Measurements from ENCODE around the gene TECPR1. TPM values are rescaled to one million over a fixed set of nuclear protein-coding genes. Genes with fewer than 3 reads are reported as not detected.

TECPR1 gene
- total RNA-seq, 5 donors from 2014 or later (not counting 1 experiment from before 2014, with no cell fraction given) = 118 to 192 (median 162) TPM

DNA sequence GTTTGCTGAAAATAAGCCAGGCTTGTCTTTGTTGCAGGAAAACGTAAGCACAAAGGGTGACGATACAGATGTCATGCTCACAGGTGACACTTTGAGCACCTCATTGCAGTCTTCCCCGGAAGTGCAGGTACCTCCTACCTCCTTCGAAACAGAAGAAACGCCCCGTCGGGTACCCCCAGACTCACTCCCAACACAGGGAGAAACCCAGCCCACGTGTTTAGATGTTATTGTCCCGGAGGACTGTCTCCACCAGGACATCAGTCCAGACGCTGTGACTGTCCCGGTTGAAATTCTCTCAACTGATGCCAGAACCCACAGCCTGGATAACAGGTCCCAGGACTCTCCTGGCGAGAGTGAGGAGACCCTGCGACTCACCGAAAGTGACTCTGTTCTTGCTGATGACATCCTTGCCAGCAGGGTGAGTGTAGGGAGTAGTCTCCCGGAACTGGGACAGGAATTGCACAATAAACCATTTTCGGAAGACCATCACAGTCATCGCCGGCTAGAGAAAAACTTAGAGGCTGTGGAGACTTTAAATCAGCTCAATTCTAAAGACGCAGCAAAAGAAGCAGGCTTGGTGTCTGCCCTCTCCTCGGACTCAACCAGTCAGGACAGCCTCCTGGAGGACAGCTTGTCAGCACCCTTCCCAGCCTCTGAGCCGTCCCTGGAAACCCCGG is 59.1 kb downstream of the TECPR1 start:
- H3K36me3 Mint-ChIP-seq = peaks cover 60% of the 10 kb centered on the region
- 95% methylated on average over 22 of the region's 22 CpGs for WGBS (ENCODE audit: insufficient coverage)
- Histone ChIP-seq H3K9me3 (no peaks in the 10 kb centered on the region), H3K4me1 (ENCODE audit: control insufficient read depth in 1 of 2, extremely low read depth in 1 of 2, insufficient read depth in 2 of 2, low read length in 2 of 2) (no peaks in the 10 kb centered on the region), H3K27me3 (replicated peaks in 1 of 2; ENCODE audit: control insufficient read depth in 2 of 2, extremely low read depth in 1 of 2, insufficient read depth in 2 of 2, low read length in 1 of 2) (no peaks in the 10 kb centered on the region), H3K27ac (ENCODE audit: low read length) (no peak overlapping the region), H3K4me3 (ENCODE audit: control insufficient read depth in 1 of 2, extremely low read depth in 1 of 2, low read length in 1 of 2) (no peak overlapping the region), H3K36me3 (ENCODE audit: control insufficient read depth in 2 of 2, extremely low read depth in 1 of 2, insufficient read depth in 1 of 2, low read length in 1 of 2) (peaks cover 23 to 59% of the 10 kb centered on the region in 2 donors)
- DNase-seq = no peak
- ATAC-seq (replicated peaks in 1 of 4) = no peak
- H3K4me3 Mint-ChIP-seq = peak overlapping the region in 1 of 3 donors; percentile 9
- no peak overlapping the region for H3K27ac Mint-ChIP-seq
- H3K27me3 Mint-ChIP-seq = no peaks in the 10 kb centered on the region
- H3K4me1 Mint-ChIP-seq = peaks cover 3 to 14% (median 5%) of the 10 kb centered on the region in 3 donors
- ChIA-PET POLR2A (no interaction called here), CTCF (no interaction called here)
- H3K9me3 Mint-ChIP-seq = no peaks in the 10 kb centered on the region

DNA sequence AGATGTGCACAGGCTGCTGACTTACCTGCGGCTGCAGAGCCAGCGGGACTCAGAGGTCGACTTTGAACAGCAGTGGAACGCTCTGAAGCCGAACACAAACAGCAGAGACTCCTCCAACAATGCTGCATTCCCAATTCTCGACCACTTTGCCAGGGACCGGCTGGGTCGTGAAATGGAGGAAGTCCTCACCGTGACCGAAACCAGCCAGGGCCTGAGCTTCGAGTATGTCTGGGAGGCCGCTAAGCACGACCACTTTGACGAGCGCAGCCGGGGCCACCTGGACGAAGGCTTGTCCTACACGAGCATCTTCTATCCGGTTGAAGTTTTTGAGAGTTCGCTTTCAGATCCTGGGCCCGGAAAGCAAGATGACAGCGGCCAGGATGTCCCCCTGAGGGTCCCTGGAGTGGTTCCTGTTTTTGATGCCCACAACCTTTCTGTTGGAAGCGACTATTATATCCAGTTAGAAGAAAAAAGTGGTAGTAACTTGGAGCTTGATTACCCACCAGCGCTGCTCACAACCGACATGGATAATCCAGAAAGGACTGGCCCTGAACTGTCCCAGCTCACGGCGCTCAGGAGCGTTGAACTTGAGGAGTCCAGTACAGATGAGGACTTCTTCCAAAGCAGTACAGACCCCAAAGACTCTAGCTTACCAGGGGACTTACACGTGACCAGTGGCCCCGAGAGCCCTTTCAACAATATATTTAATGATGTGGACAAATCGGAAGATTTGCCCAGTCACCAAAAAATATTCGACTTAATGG is 60.2 kb downstream of the TECPR1 start:
- no peak for DNase-seq
- H3K4me1 ChIP-seq (ENCODE audit: control insufficient read depth in 1 of 2, extremely low read depth in 1 of 2, insufficient read depth in 2 of 2, low read length in 2 of 2) = no peaks in the 10 kb centered on the region
- H3K27me3 ChIP-seq (replicated peaks in 1 of 2; ENCODE audit: control insufficient read depth in 2 of 2, extremely low read depth in 1 of 2, insufficient read depth in 2 of 2, low read length in 1 of 2) = no peaks in the 10 kb centered on the region
- Mint-ChIP-seq H3K9me3 (no peaks in the 10 kb centered on the region), H3K27me3 (no peaks in the 10 kb centered on the region), H3K4me3 (no peak overlapping the region), H3K36me3 (peaks cover 68% of the 10 kb centered on the region), H3K27ac (no peak overlapping the region), H3K4me1 (peaks cover 1 to 11% (median 5%) of the 10 kb centered on the region in 3 donors)
- H3K36me3 ChIP-seq (ENCODE audit: control insufficient read depth in 2 of 2, extremely low read depth in 1 of 2, insufficient read depth in 1 of 2, low read length in 1 of 2) = peaks cover 21 to 61% of the 10 kb centered on the region in 2 donors
- ChIA-PET CTCF (interaction anchor here in 1 of 2 donors (0.9 kb wide), 1 partner anchor 23 kb away, joined by 3 read pairs; no protein-coding TSS in a partner anchor), POLR2A (no interaction called here)
- no peak overlapping the region for H3K4me3 ChIP-seq (ENCODE audit: control insufficient read depth in 1 of 2, extremely low read depth in 1 of 2, low read length in 1 of 2)
- WGBS (ENCODE audit: insufficient coverage) = over 99% methylated on average over 29 of the region's 32 CpGs
- no peak for ATAC-seq (replicated peaks in 1 of 4)
- no peak overlapping the region for H3K27ac ChIP-seq (ENCODE audit: low read length)
- H3K9me3 ChIP-seq = no peaks in the 10 kb centered on the region

DNA sequence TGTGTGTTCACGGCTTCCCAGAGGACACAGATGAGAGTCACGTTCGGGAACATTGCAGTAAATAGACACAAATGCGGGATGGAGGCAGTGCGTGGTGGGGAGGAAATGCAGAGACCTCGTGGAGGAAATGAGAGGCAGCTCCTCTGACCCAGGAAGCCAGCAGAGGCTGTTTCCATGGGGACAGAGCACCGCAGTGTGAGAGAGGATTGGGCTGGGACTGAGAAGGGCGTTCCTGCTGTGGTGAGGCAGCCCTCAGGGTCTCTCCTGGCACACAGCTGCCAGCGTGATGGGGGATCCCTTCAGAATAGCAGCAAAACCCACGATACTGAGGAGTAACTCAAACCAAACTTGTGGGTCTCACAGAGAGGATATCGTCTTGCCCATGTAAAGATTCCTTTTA is 62.5 kb downstream of the TECPR1 start:
- no peaks in the 10 kb centered on the region for H3K4me1 ChIP-seq (ENCODE audit: control insufficient read depth in 1 of 2, extremely low read depth in 1 of 2, insufficient read depth in 2 of 2, low read length in 2 of 2)
- Mint-ChIP-seq H3K36me3 (peaks cover 62% of the 10 kb centered on the region), H3K4me3 (no peak overlapping the region), H3K27me3 (no peaks in the 10 kb centered on the region), H3K9me3 (no peaks in the 10 kb centered on the region), H3K4me1 (peaks cover 0 to 11% (median 4%) of the 10 kb centered on the region in 3 donors), H3K27ac (no peak overlapping the region)
- 86% methylated on average over 5 of the region's 11 CpGs for WGBS (ENCODE audit: insufficient coverage)
- no peaks in the 10 kb centered on the region for H3K27me3 ChIP-seq (replicated peaks in 1 of 2; ENCODE audit: control insufficient read depth in 2 of 2, extremely low read depth in 1 of 2, insufficient read depth in 2 of 2, low read length in 1 of 2)
- H3K27ac ChIP-seq (ENCODE audit: low read length) = no peak overlapping the region
- no peak for ATAC-seq (replicated peaks in 1 of 4)
- CTCF ChIA-PET = no interaction called here
- POLR2A ChIA-PET = no interaction called here
- peaks cover 19 to 48% of the 10 kb centered on the region in 2 donors for H3K36me3 ChIP-seq (ENCODE audit: control insufficient read depth in 2 of 2, extremely low read depth in 1 of 2, insufficient read depth in 1 of 2, low read length in 1 of 2)
- DNase-seq = no peak
- H3K9me3 ChIP-seq = no peaks in the 10 kb centered on the region
- no peak overlapping the region for H3K4me3 ChIP-seq (ENCODE audit: control insufficient read depth in 1 of 2, extremely low read depth in 1 of 2, low read length in 1 of 2)

DNA sequence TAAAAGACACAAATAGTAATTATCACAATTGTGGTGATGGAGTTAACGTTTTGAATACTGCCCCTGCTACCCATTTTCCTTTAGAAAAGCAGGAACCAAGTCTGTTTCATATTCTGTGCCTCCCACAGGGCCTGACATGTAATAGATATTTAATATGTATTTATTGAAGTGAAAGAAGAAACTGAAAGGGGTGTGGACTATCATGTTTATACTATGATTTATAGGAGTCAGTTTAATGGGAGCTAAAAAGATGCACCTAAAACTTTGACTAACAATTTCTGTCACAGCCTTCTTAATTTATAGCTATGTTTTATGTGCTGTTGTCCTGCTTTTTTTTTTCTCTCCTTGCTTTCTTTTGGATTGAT is 64.9 kb downstream of the TECPR1 start:
- Histone ChIP-seq H3K27ac (ENCODE audit: low read length) (no peak overlapping the region), H3K9me3 (no peaks in the 10 kb centered on the region), H3K4me3 (ENCODE audit: control insufficient read depth in 1 of 2, extremely low read depth in 1 of 2, low read length in 1 of 2) (no peak overlapping the region), H3K27me3 (replicated peaks in 1 of 2; ENCODE audit: control insufficient read depth in 2 of 2, extremely low read depth in 1 of 2, insufficient read depth in 2 of 2, low read length in 1 of 2) (no peaks in the 10 kb centered on the region), H3K4me1 (ENCODE audit: control insufficient read depth in 1 of 2, extremely low read depth in 1 of 2, insufficient read depth in 2 of 2, low read length in 2 of 2) (no peaks in the 10 kb centered on the region), H3K36me3 (ENCODE audit: control insufficient read depth in 2 of 2, extremely low read depth in 1 of 2, insufficient read depth in 1 of 2, low read length in 1 of 2) (peaks cover 8 to 25% of the 10 kb centered on the region in 2 donors)
- no peaks in the 10 kb centered on the region for H3K9me3 Mint-ChIP-seq
- H3K27ac Mint-ChIP-seq = no peak overlapping the region
- WGBS (ENCODE audit: insufficient coverage) = no CpG with 5 or more reads among the region's 1 CpG
- H3K36me3 Mint-ChIP-seq = peaks cover 43% of the 10 kb centered on the region
- POLR2A ChIA-PET = no interaction called here
- CTCF ChIA-PET = no interaction called here
- no peak for ATAC-seq (replicated peaks in 1 of 4)
- no peak overlapping the region for H3K4me3 Mint-ChIP-seq
- peaks cover 0 to 11% (median 4%) of the 10 kb centered on the region in 3 donors for H3K4me1 Mint-ChIP-seq
- H3K27me3 Mint-ChIP-seq = no peaks in the 10 kb centered on the region
- no peak for DNase-seq

DNA sequence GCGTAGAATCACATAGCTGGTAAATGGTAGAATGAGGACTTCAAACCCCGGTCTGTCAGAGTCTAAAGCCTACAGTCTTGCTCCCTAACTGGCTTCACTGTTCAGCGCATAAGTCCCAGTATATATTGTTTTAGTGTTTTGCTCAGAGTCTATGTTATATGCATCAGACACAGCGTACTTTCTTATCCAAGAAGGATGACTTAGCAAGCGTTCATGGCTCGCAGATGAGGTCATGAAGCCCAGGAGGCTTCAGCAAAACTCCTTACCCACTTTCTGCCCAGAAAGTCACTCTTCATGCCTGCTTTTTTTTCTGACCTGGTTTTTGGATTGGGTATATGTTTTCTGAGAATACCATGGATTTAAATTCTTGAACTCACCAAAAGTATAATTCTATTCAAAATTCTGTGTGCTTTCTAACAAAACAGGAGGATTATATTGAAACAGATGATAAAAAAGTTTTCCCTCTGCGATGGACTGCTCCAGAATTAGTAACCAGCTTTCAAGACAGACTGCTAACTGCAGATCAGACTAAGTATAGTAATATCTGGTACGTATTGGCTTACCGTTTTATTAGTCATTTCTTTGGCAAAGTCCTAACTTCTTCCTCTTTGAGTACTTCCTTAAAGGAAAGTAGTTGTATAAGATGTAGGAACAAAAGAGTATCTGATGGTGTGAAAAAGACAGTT is 65.4 kb downstream of the TECPR1 start:
- Histone ChIP-seq H3K4me1 (ENCODE audit: control insufficient read depth in 1 of 2, extremely low read depth in 1 of 2, insufficient read depth in 2 of 2, low read length in 2 of 2) (no peaks in the 10 kb centered on the region), H3K27ac (ENCODE audit: low read length) (no peak overlapping the region), H3K9me3 (no peaks in the 10 kb centered on the region), H3K27me3 (replicated peaks in 1 of 2; ENCODE audit: control insufficient read depth in 2 of 2, extremely low read depth in 1 of 2, insufficient read depth in 2 of 2, low read length in 1 of 2) (no peaks in the 10 kb centered on the region), H3K36me3 (ENCODE audit: control insufficient read depth in 2 of 2, extremely low read depth in 1 of 2, insufficient read depth in 1 of 2, low read length in 1 of 2) (peaks cover 7 to 20% of the 10 kb centered on the region in 2 donors), H3K4me3 (ENCODE audit: control insufficient read depth in 1 of 2, extremely low read depth in 1 of 2, low read length in 1 of 2) (no peak overlapping the region)
- DNase-seq (no peak), ATAC-seq (replicated peaks in 1 of 4) (no peak)
- Mint-ChIP-seq H3K4me3 (no peak overlapping the region), H3K9me3 (no peaks in the 10 kb centered on the region), H3K36me3 (peaks cover 43% of the 10 kb centered on the region), H3K27ac (no peak overlapping the region), H3K27me3 (no peaks in the 10 kb centered on the region), H3K4me1 (peaks cover 0 to 11% (median 4%) of the 10 kb centered on the region in 3 donors)
- ChIA-PET POLR2A (no interaction called here), CTCF (no interaction called here)
- WGBS (ENCODE audit: insufficient coverage) = 100% methylated on average over 1 of the region's 9 CpGs

DNA sequence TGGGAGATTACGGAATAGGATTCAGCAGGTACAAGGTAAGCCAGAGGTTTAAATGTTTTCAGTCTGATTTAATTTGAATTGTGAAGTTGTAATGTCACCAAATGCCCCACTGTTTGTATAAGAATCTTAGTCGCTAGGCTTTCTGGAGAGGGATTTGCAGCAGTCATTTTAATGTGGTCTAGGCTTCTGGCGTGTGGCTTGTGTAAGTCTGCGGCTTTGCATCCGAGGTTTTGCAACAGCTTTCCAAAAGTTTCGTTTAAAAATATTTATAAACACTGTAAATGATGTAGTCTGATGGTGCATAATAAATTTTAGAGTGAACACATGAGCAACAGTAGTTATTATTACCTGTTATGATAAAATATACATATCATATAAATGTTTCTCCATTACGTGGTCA is 66.9 kb downstream of the TECPR1 start:
- 100% methylated on average over 1 of the region's 7 CpGs for WGBS (ENCODE audit: insufficient coverage)
- no peak for DNase-seq
- Histone ChIP-seq H3K4me1 (ENCODE audit: control insufficient read depth in 1 of 2, extremely low read depth in 1 of 2, insufficient read depth in 2 of 2, low read length in 2 of 2) (no peaks in the 10 kb centered on the region), H3K27me3 (replicated peaks in 1 of 2; ENCODE audit: control insufficient read depth in 2 of 2, extremely low read depth in 1 of 2, insufficient read depth in 2 of 2, low read length in 1 of 2) (no peaks in the 10 kb centered on the region), H3K27ac (ENCODE audit: low read length) (no peak overlapping the region), H3K9me3 (no peaks in the 10 kb centered on the region), H3K4me3 (ENCODE audit: control insufficient read depth in 1 of 2, extremely low read depth in 1 of 2, low read length in 1 of 2) (no peak overlapping the region), H3K36me3 (ENCODE audit: control insufficient read depth in 2 of 2, extremely low read depth in 1 of 2, insufficient read depth in 1 of 2, low read length in 1 of 2) (peaks cover 6 to 12% of the 10 kb centered on the region in 2 donors)
- ChIA-PET CTCF (no interaction called here), POLR2A (interaction anchor here in 1 of 2 donors (0.6 kb wide), 1 partner anchor 207 kb away, joined by 6 read pairs; no protein-coding TSS in a partner anchor)
- Mint-ChIP-seq H3K4me3 (no peak overlapping the region), H3K27ac (no peak overlapping the region), H3K36me3 (peaks cover 41% of the 10 kb centered on the region), H3K9me3 (no peaks in the 10 kb centered on the region), H3K27me3 (no peaks in the 10 kb centered on the region), H3K4me1 (peaks cover 0 to 11% (median 4%) of the 10 kb centered on the region in 3 donors)
- no peak for ATAC-seq (replicated peaks in 1 of 4)

All from T-cell (primary cell).